ENCODE measurements around the gene NWD2. TPM values are rescaled to one million over a fixed set of nuclear protein-coding genes. Genes with fewer than 3 reads are reported as not detected.

The NWD2 gene, protein sequence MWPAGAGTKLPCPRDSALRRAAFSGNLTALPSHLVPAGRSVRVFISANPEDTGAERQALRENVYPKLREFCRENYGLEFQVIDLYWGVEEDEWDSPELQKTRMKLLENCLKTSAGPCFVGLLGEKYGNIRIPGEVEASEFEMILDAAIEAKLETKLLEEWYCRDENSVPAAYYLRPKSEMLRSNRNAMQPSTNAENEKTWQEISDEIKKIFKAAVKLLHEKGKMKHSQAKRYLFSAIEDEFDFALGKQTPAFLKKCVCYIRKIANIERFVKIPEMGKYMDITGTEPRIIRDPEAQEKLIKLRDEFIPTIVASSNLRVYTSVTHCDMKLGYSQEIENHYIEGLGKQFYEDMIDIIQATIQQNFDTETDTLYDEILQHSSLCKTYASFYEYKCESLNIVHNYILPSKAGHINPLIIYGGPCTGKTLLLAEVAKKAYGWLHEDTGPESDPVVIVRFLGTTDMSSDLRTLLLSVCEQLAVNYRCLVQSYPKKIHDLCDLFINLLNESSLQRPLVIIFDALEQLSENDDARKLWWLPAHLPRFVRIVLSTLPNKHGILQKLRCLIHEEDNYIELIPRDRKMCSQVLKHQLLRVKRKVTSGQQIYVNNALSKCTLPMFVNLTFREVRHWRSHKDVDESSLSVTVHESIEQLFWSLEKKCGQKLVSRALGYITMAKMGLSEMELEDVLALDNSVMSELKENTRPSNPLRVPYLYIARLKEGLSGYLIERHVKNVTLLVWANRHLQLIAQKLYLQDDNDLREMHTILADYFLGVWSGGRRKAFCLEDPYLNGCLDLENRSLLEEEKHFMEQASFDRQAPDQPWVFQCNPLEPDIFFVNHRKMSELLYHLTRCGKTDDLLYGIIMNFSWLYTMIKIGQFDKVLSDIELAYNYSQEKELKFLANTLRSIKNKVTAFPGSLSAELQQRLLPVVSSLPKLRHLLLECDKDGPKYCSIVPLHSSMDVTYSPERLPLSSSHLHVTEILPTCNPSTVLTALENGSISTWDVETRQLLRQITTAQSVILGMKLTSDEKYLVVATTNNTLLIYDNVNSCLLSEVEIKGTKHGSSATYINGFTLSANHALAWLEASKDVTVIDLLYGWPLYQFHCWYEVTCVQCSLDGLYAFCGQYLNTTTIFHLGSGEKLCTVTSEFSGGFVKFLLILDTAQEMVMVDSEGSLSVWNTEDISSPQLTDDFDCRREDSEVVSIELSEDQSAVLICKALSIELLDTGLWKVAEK (N-terminal part only)
- not detected in 2 replicates for total RNA-seq (2021)
- long read RNA-seq: 0 reads

DNA sequence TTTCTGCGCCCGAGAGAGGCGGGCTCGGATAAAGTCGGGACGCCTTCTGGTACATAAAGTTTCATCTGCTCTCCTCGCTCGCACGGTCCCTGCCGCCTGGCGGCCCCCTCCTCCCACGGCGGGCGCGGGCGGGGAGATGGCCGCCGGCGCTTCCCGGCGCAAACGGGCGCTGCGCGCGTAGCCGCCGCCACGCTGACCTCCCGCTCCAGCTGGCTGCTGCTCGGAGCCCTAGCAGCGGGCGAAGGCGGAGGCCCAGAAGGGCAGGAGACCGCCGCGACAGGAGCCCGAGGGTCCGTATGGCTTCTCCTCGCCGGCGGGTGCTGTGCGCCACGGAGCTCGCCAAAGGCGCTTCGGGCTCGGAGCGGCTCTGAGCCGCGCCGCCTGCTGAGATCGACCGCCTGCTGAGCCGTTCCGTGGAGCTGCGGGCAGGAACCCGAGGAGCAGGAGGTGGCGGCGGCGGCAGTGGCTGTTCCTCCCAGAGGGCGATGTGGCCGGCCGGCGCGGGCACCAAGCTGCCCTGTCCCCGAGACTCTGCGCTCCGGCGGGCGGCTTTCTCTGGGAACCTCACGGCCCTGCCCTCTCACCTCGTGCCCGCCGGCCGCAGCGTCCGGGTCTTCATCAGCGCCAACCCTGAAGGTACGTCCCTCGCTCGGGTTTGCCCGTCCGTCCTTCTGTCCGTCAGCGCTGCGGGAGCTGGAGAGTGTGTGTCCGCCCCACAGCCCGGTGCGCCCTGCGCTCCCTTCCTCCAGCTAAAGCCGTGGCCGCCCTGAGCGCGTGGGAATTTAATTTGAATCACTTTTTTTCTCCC is at the start of gene NWD2:
TSS of gene NWD2 (plus strand) at position 161 of the 808 bp plus-strand sequence. CDS start at position 486, 325 bp downstream.
- Histone ChIP-seq H4K5ac (ENCODE audit: insufficient read length, low read depth, low read length) (no peak within 1 kb of the TSS), H2BK20ac (ENCODE audit: low read depth, low read length, poor library complexity, severe bottlenecking) (no peak within 1 kb of the TSS), H3K4me2 (ENCODE audit: insufficient read depth, insufficient read length, low read length) (peak within 1 kb of the TSS; percentile 65), H3K9me3 (ENCODE audit: control insufficient read depth, low read depth, low read length) (no peaks in the 10 kb centered on the region), H3K27me3 (ENCODE audit: insufficient read depth, low read length) (peaks cover 37% of the 10 kb centered on the region), H2AFZ (ENCODE audit: low read length) (no peak within 1 kb of the TSS), H3K14ac (ENCODE audit: insufficient read depth, low read length) (no peak within 1 kb of the TSS), H3K23ac (ENCODE audit: insufficient read length, low read depth, low read length) (no peak within 1 kb of the TSS), H3K23me2 (ENCODE audit: insufficient read length, low read depth, low read length, poor library complexity, severe bottlenecking) (peaks cover 18% of the 10 kb centered on the region), H2BK120ac (ENCODE audit: low read depth, low read length, poor library complexity, severe bottlenecking) (no peak within 1 kb of the TSS), H3K79me1 (ENCODE audit: insufficient read depth, low read depth, low read length, poor library complexity, severe bottlenecking) (no peaks in the 10 kb centered on the region), H3K27ac (ENCODE audit: insufficient read length, low read depth, low read length) (no peak within 1 kb of the TSS), H3K56ac (ENCODE audit: insufficient read length, low read depth, low read length) (no peak within 1 kb of the TSS), H4K20me1 (ENCODE audit: control insufficient read depth, insufficient read depth, insufficient read length) (no peaks in the 10 kb centered on the region), H2BK5ac (ENCODE audit: insufficient read length, low read length) (no peak within 1 kb of the TSS), H3K4me1 (ENCODE audit: insufficient read depth, low read length) (no peaks in the 10 kb centered on the region), H2BK12ac (ENCODE audit: insufficient read length, low read depth, low read length) (no peak within 1 kb of the TSS), H3K9ac (ENCODE audit: extremely low read depth, insufficient read length, low read length) (no peak within 1 kb of the TSS), H4K8ac (replicated peaks; ENCODE audit: insufficient read length, low read depth, low read length) (no peak within 1 kb of the TSS), H3K18ac (ENCODE audit: insufficient read length, low read depth, low read length) (no peak within 1 kb of the TSS), H3K79me2 (ENCODE audit: insufficient read depth, low read length) (no peaks in the 10 kb centered on the region), H3K4ac (ENCODE audit: low read depth, low read length) (no peak within 1 kb of the TSS), H2BK15ac (ENCODE audit: low read depth, low read length) (no peak within 1 kb of the TSS), H3T11ph (ENCODE audit: low read length) (no peak within 1 kb of the TSS), H4K91ac (ENCODE audit: insufficient read length, low read depth, low read length) (no peak within 1 kb of the TSS), H2AK5ac (ENCODE audit: insufficient read length, low read length) (no peak within 1 kb of the TSS)
- peak; percentile 44 for DNase-seq
- H3K4me1 Mint-ChIP-seq: peaks cover 15 to 21% of the 10 kb centered on the region in 2 experiments
- TF ChIP-seq, protein P1, sequence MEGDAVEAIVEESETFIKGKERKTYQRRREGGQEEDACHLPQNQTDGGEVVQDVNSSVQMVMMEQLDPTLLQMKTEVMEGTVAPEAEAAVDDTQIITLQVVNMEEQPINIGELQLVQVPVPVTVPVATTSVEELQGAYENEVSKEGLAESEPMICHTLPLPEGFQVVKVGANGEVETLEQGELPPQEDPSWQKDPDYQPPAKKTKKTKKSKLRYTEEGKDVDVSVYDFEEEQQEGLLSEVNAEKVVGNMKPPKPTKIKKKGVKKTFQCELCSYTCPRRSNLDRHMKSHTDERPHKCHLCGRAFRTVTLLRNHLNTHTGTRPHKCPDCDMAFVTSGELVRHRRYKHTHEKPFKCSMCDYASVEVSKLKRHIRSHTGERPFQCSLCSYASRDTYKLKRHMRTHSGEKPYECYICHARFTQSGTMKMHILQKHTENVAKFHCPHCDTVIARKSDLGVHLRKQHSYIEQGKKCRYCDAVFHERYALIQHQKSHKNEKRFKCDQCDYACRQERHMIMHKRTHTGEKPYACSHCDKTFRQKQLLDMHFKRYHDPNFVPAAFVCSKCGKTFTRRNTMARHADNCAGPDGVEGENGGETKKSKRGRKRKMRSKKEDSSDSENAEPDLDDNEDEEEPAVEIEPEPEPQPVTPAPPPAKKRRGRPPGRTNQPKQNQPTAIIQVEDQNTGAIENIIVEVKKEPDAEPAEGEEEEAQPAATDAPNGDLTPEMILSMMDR (conservative IDR thresholded peaks at IDR 0.05): no peak
- peak within 1 kb of the TSS; percentile 64 to 85 for H3K4me3 Mint-ChIP-seq
- H3K27me3 Mint-ChIP-seq (ENCODE audit: low read depth): peaks cover 98% of the 10 kb centered on the region
- WGBS (ENCODE audit: extremely low coverage, insufficient read length, low lambda C conversion rate): no CpG with 5 or more reads among the region's 95 CpGs
- H3K27ac Mint-ChIP-seq: no peak within 1 kb of the TSS
- no peaks in the 10 kb centered on the region; a peak in 1 of 5 replicates for H3K9me3 Mint-ChIP-seq
- no peaks in the 10 kb centered on the region; a peak in 1 of 7 replicates for H3K36me3 Mint-ChIP-seq (ENCODE audit: insufficient read depth in 1 of 3, low read depth in 3 of 3)

All from H9 (cell line).